Sigmoid colon (tissue), 4 donors: ENCODE measurements around the gene OR2V2.

Experiments
- EP300 ChIP-seq, 4 donors: sonication (generic); formaldehyde crosslinking; IDR thresholded peaks; one replicate each; pipeline ENCODE4 v1.6.1; 2017; ENCODE audit warnings: antibody characterized with exemption in 4 of 4
- POLR2AphosphoS5 ChIP-seq, 4 donors: sonication (generic); formaldehyde crosslinking; IDR thresholded peaks; one replicate each; pipeline ENCODE4 v1.6.1; 2017; ENCODE audit warnings: antibody characterized with exemption in 4 of 4
- TF ChIP-seq, protein P1 (sequence below), 4 experiments: fragments of 450-650 bp in 3 of 4; fragments of 200-600 bp in 1 of 4; IDR thresholded peaks; one replicate each; pipeline ENCODE4 v1.5.1; 2016 to 2019; ENCODE audit warnings: antibody characterized with exemption in 4 of 4, mild to moderate bottlenecking in 3 of 4, moderate library complexity in 2 of 4

DNA sequence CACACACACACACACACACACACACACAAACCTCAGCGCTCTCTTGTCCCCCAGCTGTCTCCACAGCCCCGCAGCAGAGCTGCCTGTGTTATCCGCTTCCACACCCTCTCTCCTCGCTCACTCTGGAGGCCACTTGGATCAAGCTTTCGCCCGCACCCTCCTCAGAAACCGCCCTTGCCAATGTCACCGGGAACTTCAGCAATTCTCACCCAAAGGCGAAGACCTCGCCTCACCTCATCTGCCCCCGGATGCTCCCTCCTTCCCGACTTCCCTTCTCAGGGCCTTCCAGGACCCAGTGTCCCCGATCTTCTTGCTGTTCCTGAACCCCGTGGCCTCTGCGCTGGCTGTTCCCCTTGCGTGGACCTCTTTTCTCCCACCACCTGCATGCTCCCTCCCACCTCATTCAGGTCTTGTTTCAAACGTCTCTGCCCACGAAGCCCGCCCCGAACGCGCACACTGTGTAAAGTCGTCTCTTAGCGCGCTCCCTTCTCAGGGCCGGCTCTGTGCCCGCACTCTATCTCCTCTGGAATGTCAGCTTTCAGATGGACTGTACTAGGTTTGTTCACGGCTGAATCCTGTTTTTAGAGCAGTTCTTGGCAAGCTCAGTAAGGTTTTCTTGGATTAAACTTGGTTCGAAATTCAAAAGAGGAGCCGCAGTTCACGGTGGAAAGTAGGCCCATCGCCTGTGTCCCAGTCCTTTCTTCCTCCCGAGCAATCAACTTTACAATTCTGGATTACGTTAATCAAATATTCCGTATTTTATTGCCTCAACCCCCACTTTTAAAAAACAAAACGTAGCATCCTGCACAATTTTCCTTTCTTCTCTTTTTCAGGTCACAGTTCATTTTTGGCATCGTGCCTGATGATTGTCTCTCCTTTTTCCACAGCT lies 58.6 kb downstream of the OR2V2 start:
- TF ChIP-seq POLR2AphosphoS5 (IDR thresholded peaks at IDR 0.05) = no peak
- TF ChIP-seq, protein P1, sequence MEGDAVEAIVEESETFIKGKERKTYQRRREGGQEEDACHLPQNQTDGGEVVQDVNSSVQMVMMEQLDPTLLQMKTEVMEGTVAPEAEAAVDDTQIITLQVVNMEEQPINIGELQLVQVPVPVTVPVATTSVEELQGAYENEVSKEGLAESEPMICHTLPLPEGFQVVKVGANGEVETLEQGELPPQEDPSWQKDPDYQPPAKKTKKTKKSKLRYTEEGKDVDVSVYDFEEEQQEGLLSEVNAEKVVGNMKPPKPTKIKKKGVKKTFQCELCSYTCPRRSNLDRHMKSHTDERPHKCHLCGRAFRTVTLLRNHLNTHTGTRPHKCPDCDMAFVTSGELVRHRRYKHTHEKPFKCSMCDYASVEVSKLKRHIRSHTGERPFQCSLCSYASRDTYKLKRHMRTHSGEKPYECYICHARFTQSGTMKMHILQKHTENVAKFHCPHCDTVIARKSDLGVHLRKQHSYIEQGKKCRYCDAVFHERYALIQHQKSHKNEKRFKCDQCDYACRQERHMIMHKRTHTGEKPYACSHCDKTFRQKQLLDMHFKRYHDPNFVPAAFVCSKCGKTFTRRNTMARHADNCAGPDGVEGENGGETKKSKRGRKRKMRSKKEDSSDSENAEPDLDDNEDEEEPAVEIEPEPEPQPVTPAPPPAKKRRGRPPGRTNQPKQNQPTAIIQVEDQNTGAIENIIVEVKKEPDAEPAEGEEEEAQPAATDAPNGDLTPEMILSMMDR (IDR thresholded peaks at IDR 0.05) = no peak
- no peak for TF ChIP-seq EP300 (IDR thresholded peaks at IDR 0.05)
